Measurements from ENCODE around the gene GFAP. TPM values are rescaled to one million over a fixed set of nuclear protein-coding genes. Genes with fewer than 3 reads are reported as not detected.

The GFAP gene
- total RNA-seq, 1 experiment from 2014 or later, result 1.2 TPM

DNA sequence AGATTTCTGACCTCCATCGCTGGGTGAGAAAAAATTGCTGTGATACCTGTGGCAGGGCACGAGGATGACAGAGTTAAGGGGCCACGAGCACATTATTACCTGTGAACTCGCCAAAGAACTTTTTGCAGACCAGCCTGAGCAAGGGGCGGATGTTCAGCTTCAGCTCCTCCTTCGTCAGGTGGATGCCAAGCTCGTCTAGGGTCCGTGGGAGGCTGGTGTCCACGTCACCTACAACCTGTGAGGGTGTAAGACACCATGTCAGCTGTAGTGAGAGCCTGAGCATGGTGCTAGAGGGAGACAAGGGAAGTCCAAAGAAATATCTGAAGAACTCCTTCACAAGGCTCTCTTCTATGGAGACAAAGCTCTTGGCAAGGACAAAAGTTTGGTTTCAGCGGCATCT lies 50.5 kb downstream of the GFAP start:
- H3K27ac Mint-ChIP-seq, result no peak overlapping the region
- H3K4ac ChIP-seq (ENCODE audit: low read depth, low read length), result no peak overlapping the region
- no peak overlapping the region for H3K4me3 Mint-ChIP-seq
- H3K14ac ChIP-seq (ENCODE audit: insufficient read depth, low read length), result no peak overlapping the region
- H3K18ac ChIP-seq (ENCODE audit: insufficient read length, low read depth, low read length), result no peak overlapping the region
- no peak overlapping the region for H2AFZ ChIP-seq (ENCODE audit: low read length)
- H3K27me3 Mint-ChIP-seq (ENCODE audit: low read depth), result no peaks in the 10 kb centered on the region
- no peak overlapping the region for H2BK20ac ChIP-seq (ENCODE audit: low read depth, low read length, poor library complexity, severe bottlenecking)
- no peak for DNase-seq
- H3K4me1 Mint-ChIP-seq, result no peaks in the 10 kb centered on the region
- no peaks in the 10 kb centered on the region for H3K79me2 ChIP-seq (ENCODE audit: insufficient read depth, low read length)
- no peak overlapping the region for H3K4me2 ChIP-seq (ENCODE audit: insufficient read depth, insufficient read length, low read length)
- H4K8ac ChIP-seq (replicated peaks; ENCODE audit: insufficient read length, low read depth, low read length), result no peak overlapping the region
- H3K9ac ChIP-seq (ENCODE audit: extremely low read depth, insufficient read length, low read length), result no peak overlapping the region
- H3K9me3 ChIP-seq (ENCODE audit: control insufficient read depth, low read depth, low read length), result no peaks in the 10 kb centered on the region
- no peak overlapping the region for H3K56ac ChIP-seq (ENCODE audit: insufficient read length, low read depth, low read length)
- H2AK5ac ChIP-seq (ENCODE audit: insufficient read length, low read length), result no peak overlapping the region
- H2BK5ac ChIP-seq (ENCODE audit: insufficient read length, low read length), result no peak overlapping the region
- no peaks in the 10 kb centered on the region for H4K20me1 ChIP-seq (ENCODE audit: control insufficient read depth, insufficient read depth, insufficient read length)
- H3T11ph ChIP-seq (ENCODE audit: low read length), result no peak overlapping the region
- no peak overlapping the region for H3K27ac ChIP-seq (ENCODE audit: insufficient read length, low read depth, low read length)
- no peak overlapping the region for H2BK12ac ChIP-seq (ENCODE audit: insufficient read length, low read depth, low read length)
- H3K23ac ChIP-seq (ENCODE audit: insufficient read length, low read depth, low read length), result no peak overlapping the region
- H3K9me3 Mint-ChIP-seq, result no peaks in the 10 kb centered on the region
- H3K36me3 Mint-ChIP-seq (ENCODE audit: insufficient read depth in 1 of 3, low read depth in 3 of 3), result peaks cover 44 to 89% (median 67%) of the 10 kb centered on the region in 3 experiments
- H3K79me1 ChIP-seq (ENCODE audit: insufficient read depth, low read depth, low read length, poor library complexity, severe bottlenecking), result no peaks in the 10 kb centered on the region
- no peak overlapping the region for H2BK15ac ChIP-seq (ENCODE audit: low read depth, low read length)
- H2BK120ac ChIP-seq (ENCODE audit: low read depth, low read length, poor library complexity, severe bottlenecking), result no peak overlapping the region
- no peaks in the 10 kb centered on the region for H3K4me1 ChIP-seq (ENCODE audit: insufficient read depth, low read length)
- TF ChIP-seq, protein P1, sequence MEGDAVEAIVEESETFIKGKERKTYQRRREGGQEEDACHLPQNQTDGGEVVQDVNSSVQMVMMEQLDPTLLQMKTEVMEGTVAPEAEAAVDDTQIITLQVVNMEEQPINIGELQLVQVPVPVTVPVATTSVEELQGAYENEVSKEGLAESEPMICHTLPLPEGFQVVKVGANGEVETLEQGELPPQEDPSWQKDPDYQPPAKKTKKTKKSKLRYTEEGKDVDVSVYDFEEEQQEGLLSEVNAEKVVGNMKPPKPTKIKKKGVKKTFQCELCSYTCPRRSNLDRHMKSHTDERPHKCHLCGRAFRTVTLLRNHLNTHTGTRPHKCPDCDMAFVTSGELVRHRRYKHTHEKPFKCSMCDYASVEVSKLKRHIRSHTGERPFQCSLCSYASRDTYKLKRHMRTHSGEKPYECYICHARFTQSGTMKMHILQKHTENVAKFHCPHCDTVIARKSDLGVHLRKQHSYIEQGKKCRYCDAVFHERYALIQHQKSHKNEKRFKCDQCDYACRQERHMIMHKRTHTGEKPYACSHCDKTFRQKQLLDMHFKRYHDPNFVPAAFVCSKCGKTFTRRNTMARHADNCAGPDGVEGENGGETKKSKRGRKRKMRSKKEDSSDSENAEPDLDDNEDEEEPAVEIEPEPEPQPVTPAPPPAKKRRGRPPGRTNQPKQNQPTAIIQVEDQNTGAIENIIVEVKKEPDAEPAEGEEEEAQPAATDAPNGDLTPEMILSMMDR (conservative IDR thresholded peaks at IDR 0.05), result no peak
- no peak overlapping the region for H4K5ac ChIP-seq (ENCODE audit: insufficient read length, low read depth, low read length)
- no peaks in the 10 kb centered on the region for H3K27me3 ChIP-seq (ENCODE audit: insufficient read depth, low read length)
- no peaks in the 10 kb centered on the region for H3K23me2 ChIP-seq (ENCODE audit: insufficient read length, low read depth, low read length, poor library complexity, severe bottlenecking)
- no CpG with 5 or more reads among the region's 10 CpGs for whole genome bisulfite sequencing (ENCODE audit: extremely low coverage, insufficient read length, low lambda C conversion rate)
- no peak overlapping the region for H4K91ac ChIP-seq (ENCODE audit: insufficient read length, low read depth, low read length)
